A673 (cell line): ENCODE measurements around the gene TMEM176A.

Source experiments
- CTCF ChIP-seq: fragments of 300-800, 200-600 bp; sonication (generic); conservative IDR thresholded peaks from 2 replicates; pipeline ENCODE4 v1.5.1; 2017; ENCODE audit warnings: low read depth, mild to moderate bottlenecking, antibody characterized with exemption, low read length, moderate library complexity, mixed read lengths
- EZH2 ChIP-seq: fragments of 200-600 bp; sonication (generic); IDR thresholded peaks from 2 replicates; pipeline ENCODE4 v1.6.1; 2017; ENCODE audit warnings: borderline replicate concordance, low read depth, mild to moderate bottlenecking, mixed read lengths, antibody characterized with exemption, low read length; ENCODE audit not compliant: poor library complexity, severe bottlenecking

- TF ChIP-seq CTCF (no peak), EZH2 (no peak)
These were observed 44.4 kb upstream of the TMEM176A start for GRCh38 chr7:150756166-150756565.
